Measurements from ENCODE around the gene GAS7. TPM values are rescaled to one million over a fixed set of nuclear protein-coding genes. Genes with fewer than 3 reads are reported as not detected.

GAS7 gene
- total RNA-seq, 4 donors from 2014 or later = 62.6 to 122 (median 77.0) TPM

- Histone ChIP-seq H3K4me1 (peaks cover 0 to 66% (median 23%) of the 10 kb centered on the region in 3 donors), H3K36me3 (no peaks in the 10 kb centered on the region), H3K4me3 (no peak overlapping the region), H3K27ac (peak overlapping the region in 1 of 4 donors; percentile 28), H3K27me3 (no peaks in the 10 kb centered on the region), H3K9me3 (no peaks in the 10 kb centered on the region)
- TF ChIP-seq, protein P1, sequence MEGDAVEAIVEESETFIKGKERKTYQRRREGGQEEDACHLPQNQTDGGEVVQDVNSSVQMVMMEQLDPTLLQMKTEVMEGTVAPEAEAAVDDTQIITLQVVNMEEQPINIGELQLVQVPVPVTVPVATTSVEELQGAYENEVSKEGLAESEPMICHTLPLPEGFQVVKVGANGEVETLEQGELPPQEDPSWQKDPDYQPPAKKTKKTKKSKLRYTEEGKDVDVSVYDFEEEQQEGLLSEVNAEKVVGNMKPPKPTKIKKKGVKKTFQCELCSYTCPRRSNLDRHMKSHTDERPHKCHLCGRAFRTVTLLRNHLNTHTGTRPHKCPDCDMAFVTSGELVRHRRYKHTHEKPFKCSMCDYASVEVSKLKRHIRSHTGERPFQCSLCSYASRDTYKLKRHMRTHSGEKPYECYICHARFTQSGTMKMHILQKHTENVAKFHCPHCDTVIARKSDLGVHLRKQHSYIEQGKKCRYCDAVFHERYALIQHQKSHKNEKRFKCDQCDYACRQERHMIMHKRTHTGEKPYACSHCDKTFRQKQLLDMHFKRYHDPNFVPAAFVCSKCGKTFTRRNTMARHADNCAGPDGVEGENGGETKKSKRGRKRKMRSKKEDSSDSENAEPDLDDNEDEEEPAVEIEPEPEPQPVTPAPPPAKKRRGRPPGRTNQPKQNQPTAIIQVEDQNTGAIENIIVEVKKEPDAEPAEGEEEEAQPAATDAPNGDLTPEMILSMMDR (IDR thresholded peaks at IDR 0.05) = no peak
- TF ChIP-seq EP300 (IDR thresholded peaks at IDR 0.05) (no peak), POLR2AphosphoS5 (IDR thresholded peaks at IDR 0.05) (no peak), POLR2A (IDR thresholded peaks at IDR 0.05) (no peak)
- 75% methylated on average over 1 of the region's 3 CpGs; no CpG with 5 or more reads in 1 of the 2 donors for WGBS, 2 donors (ENCODE audit: low coverage in 1 of 2)
- no peak for ATAC-seq
Measured at GRCh38 chr17:10031127-10031526, 167.3 kb downstream of the GAS7 start.

- Histone ChIP-seq H3K4me1 (peaks cover 0 to 56% (median 19%) of the 10 kb centered on the region in 3 donors), H3K27ac (no peak overlapping the region)
Measured at GRCh38 chr17:10029129-10029528, 169.3 kb downstream of the GAS7 start.

DNA sequence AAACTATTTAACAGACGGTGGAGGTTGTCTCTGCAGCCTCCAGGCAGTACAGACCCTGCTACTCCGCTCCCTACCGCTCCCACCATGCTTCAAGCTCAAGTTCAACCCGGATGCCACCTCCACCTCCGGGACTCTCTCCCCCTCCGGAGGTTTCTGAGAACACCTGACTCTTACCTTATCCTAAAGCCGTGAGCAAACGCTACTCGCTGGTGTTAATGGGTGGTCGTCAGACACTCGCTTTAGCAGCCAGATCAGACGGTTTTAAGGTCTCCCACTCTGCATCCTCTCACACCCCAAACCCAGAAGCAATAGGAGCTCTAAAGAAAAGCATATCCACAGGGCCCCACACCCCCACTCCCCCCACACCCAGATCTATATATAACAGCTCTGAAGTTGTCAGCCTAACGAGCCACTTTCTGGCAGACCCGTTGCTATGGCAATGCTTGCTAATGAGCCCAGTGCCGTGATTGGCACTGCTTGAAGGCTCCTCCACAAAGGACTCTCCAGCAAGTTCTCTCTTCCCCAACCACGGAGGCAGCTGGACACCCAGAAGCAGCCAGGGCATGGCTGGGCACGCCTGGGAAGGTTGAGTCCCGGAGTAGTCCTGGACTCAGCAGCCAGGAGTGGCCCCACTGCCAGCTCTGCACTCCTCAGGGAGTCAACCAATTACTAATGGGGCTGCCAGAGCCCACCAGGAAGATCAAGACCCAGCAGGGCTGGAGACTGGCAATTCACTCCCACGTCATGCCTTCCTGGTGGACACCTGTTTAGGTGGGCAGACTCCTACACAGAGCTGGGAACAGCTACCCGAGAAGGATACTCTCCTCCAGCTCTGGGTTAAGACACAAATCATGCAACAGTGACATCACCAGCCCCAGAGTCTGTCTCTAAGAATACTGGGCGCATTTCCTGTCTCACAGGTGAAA, 172.2 kb downstream of the GAS7 start:
- H3K27me3 ChIP-seq = no peaks in the 10 kb centered on the region
- peak overlapping the region in 1 of 4 donors; percentile 17 for H3K27ac ChIP-seq
- H3K9me3 ChIP-seq = no peaks in the 10 kb centered on the region
- TF ChIP-seq POLR2A (IDR thresholded peaks at IDR 0.05) (no peak), EP300 (IDR thresholded peaks at IDR 0.05) (no peak), POLR2AphosphoS5 (IDR thresholded peaks at IDR 0.05) (no peak)
- TF ChIP-seq, protein P1 (IDR thresholded peaks at IDR 0.05) = no peak
- H3K4me3 ChIP-seq = no peak overlapping the region
- no peak for ATAC-seq
- 46 to 91% methylated on average over 6 to 8 of the region's 21 CpGs for WGBS, 2 donors (ENCODE audit: low coverage in 1 of 2)
- H3K4me1 ChIP-seq = peaks cover 0 to 43% (median 9%) of the 10 kb centered on the region in 3 donors
- H3K36me3 ChIP-seq = no peaks in the 10 kb centered on the region

More at GRCh38 chr17:10029129-10029528, 169.3 kb downstream of the GAS7 start:
- Histone ChIP-seq H3K36me3 (no peaks in the 10 kb centered on the region), H3K4me3 (no peak overlapping the region), H3K9me3 (no peaks in the 10 kb centered on the region), H3K27me3 (no peaks in the 10 kb centered on the region)
- TF ChIP-seq POLR2A (IDR thresholded peaks at IDR 0.05) (no peak), EP300 (IDR thresholded peaks at IDR 0.05) (no peak), POLR2AphosphoS5 (IDR thresholded peaks at IDR 0.05) (no peak)
- TF ChIP-seq, protein P1 (IDR thresholded peaks at IDR 0.05) = no peak
- WGBS, 2 donors (ENCODE audit: low coverage in 1 of 2) = 79 to 83% methylated on average over 5 to 7 of the region's 7 CpGs
- ATAC-seq = no peak

GRCh38 chr17:10025224-10025623, 173.2 kb downstream of the GAS7 start:
- Histone ChIP-seq H3K4me1 (peaks cover 0 to 48% (median 10%) of the 10 kb centered on the region in 3 donors), H3K27ac (no peak overlapping the region), H3K36me3 (no peaks in the 10 kb centered on the region), H3K4me3 (no peak overlapping the region), H3K27me3 (no peaks in the 10 kb centered on the region), H3K9me3 (no peaks in the 10 kb centered on the region)
- no peak for ATAC-seq
- WGBS, 2 donors (ENCODE audit: low coverage in 1 of 2) = 90% methylated on average over 6 of the region's 6 CpGs; no CpG with 5 or more reads in 1 of the 2 donors
- TF ChIP-seq, protein P1 (IDR thresholded peaks at IDR 0.05) = no peak
- TF ChIP-seq EP300 (IDR thresholded peaks at IDR 0.05) = no peak
- no peak for TF ChIP-seq POLR2A (IDR thresholded peaks at IDR 0.05)
- TF ChIP-seq POLR2AphosphoS5 (IDR thresholded peaks at IDR 0.05) = no peak

Measured in gastroesophageal sphincter (tissue), 4 donors.